ENCODE results near the gene SLC12A8. TPM values are rescaled to one million over a fixed set of nuclear protein-coding genes. Genes with fewer than 3 reads are reported as not detected.
A peak's percentile ranks its signal among the peaks of the same experiment; 100 is the strongest.

The SLC12A8 gene
- total RNA-seq, 1 experiment from 2014 or later: 122 TPM

- no peak for DNase-seq (ENCODE audit: low spot score)
Measured at GRCh38 chr3:125186261-125186787, 26.2 kb downstream of the SLC12A8 start.

DNA sequence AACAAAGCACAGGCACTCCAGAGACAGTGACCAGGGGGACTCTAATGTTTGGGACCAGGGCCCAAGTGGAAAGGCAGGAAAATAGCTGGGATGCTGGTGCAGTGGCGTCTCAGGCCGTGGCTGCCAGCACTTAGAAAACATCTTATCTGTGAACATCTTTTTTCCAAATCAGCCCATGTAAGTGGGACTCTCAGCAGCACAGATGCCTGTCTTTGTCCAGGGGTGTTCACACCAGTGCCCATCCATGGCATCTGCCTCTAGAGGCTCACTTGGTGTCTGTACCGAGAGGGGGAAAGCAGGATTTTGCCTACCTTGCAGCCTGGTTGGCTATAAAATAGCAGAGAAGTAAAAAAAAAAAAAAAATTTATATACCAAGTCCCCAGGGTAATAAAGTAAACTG is 26.7 kb downstream of the SLC12A8 start:
- DNase-seq (ENCODE audit: low spot score): no peak

DNA sequence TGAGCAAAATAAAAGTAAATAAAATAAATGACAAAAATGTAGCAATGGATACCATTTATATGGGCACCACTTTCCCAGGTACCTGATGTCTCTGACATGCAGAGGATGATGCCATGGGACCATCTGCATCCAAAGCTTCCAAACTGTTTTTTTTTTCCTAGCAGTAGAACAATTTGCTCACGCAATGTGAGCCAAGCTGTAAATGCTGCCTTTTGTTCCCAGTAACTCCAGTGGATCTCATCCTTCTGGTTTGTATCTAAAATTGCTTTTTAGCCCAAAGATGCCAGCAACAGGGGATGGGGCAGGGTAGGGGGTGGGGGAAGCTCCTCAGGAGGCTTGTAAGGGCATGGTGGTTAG is 32.7 kb downstream of the SLC12A8 start:
- DNase-seq (ENCODE audit: low spot score): no peak

GRCh38 chr3:125179143-125179883 is 33.2 kb downstream of the SLC12A8 start:
- no peak for DNase-seq (ENCODE audit: low spot score)

GRCh38 chr3:125177746-125178145 is 34.8 kb downstream of the SLC12A8 start:
- DNase-seq (ENCODE audit: low spot score): no peak

GRCh38 chr3:125175295-125176078 is 37.1 kb downstream of the SLC12A8 start:
- no peak for DNase-seq (ENCODE audit: low spot score)

DNA sequence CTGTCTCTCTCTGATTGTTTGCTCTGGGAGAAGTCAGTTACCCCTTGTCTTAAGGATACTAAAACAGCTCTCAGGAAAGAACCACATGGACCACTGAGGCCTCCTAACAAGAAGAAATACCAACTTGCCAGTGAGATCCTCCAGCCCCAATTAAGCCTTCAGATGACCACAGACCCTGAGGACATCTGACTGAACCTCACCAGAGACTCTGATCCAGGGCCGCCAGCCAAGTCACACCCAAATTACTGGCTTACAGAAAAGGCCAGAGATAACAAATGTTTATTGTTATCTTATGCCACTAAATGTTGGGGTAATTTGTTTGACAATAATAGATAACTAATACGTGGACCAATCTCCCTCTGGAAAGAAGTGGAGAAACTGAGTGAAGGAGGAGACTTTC is 40.2 kb downstream of the SLC12A8 start:
- DNase-seq (ENCODE audit: low spot score): no peak

- no peak for DNase-seq (ENCODE audit: low spot score)
Measured at GRCh38 chr3:125168711-125169393, 43.7 kb downstream of the SLC12A8 start.

- no peak for DNase-seq (ENCODE audit: low spot score)
Measured at GRCh38 chr3:125166599-125167136, 45.9 kb downstream of the SLC12A8 start.

DNA sequence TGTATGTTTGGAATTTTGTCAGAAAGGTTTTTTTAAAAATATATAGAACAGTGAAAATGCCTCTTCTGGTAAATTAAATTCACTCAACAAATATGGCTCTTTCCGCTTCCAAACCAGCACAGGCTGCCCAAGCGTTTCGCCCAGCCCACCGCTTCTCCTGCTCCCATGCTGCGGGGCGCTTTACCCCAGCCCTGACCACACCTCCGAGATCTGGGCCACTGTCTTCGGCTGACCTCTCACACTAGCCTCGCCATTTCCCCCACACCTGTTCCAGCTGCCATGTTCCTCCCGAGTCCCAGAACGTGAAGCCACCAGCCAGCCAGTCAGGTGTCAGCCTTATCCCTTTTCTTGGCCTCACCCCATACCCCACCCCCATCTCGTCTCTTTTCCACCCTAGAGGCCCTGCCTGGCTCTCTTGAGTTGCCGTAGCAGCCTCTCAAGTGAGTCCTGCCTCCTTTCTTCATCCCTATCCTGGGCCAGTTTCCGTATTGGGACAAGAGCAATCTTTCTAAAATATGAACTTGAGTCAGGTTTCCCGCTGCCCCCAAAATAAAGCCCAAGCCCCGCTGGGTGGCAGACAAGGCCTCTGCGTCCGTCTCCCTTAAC is 46.5 kb downstream of the SLC12A8 start:
- DNase-seq (ENCODE audit: low spot score): no peak

GRCh38 chr3:125165189-125165947 is 47.2 kb downstream of the SLC12A8 start:
- peak; percentile 45 for DNase-seq (ENCODE audit: low spot score)

DNA sequence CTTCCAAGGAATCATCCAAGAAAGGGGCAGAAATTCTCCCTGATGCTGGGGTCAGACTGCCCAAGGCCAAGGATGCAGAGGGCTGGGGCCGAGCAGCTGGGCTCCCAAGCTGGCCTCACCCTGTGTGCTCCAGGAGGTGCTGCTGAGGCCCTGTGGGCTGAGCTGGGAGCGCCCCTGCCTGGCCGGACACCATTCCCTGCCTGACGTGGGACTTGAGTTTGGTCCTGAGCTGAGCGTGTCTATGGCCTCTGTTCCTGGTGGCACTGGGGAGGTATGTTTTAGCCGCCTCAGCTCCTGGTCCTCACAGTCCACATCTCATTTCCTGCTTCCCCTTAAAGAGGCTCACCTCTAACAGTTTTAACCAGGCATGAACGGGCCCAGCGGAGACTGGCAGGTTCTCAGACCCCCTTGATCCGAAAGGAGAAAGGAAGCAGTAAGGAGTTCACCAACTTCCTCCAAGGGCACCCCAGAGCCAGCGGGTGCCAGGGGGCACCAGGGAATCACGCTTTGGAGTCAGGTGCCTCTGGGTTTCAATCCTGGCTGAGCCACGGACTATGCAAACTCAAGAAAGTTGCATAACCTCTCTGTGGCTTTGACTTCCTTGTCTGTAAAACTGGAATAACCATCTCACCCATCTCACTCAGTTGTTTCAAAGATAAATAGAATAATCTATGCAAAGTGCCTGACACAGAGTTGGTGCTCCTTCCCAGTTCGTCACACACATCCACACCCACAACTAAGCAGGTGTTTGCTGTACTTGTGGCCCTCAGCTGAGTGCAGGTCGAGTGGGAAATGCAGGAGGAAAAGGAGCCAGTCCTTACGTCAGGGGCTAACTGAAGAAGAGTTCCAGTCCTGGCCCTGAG is 48.6 kb downstream of the SLC12A8 start:
- peak; percentile 38 for DNase-seq (ENCODE audit: low spot score)

DNA sequence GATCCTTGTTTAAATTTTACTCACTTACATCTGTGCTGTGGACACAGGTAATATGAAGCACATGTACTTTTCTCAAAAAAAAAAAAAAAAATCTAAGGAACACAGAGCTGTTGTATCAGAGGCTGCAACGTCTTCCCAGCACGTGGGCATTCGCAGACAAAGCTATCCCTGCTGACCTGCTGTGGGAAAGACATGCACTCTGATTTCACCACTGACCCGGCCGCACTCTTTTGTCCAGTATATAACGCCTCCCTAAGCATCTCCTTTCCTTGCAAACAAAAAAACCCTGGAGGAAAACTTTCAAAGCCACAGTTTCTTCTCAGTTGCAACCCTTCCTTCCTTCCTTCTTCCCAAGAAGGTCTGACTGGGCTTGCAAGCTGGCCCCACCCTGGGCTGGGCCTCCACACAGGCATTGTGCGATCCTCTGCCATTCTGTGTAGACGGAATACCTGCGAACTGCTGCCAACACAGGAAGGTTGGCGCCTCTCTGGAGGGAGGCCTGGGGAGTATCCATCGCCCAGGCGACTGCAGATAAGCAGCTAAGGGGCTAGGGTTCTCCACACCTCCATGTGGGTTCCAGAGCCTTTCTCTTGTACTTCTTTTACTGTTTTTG is 50.8 kb downstream of the SLC12A8 start:
- no peak for DNase-seq (ENCODE audit: low spot score)

- DNase-seq (ENCODE audit: low spot score): no peak
Measured at GRCh38 chr3:125160606-125161371, 51.8 kb downstream of the SLC12A8 start.

DNA sequence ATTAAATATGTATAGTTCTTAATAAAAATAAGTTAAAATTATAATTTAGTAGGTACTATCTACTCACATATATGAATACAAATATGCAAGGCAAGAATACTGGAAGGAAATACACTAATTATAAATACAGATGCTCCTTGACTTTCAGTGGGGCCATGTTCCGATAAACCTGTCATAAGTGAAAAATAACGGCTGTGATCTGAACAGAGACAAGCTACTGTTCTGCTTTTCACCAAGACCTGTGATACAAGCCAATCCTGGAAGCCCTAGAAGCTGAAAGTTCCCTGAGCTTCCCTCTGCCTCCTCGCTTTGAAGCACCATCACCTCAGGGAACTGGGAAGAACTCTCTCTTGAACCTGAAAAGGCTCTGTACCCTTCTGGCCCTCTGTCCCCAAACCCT is 55.4 kb downstream of the SLC12A8 start:
- no peak for DNase-seq (ENCODE audit: low spot score)

GRCh38 chr3:125156456-125156855 is 56.1 kb downstream of the SLC12A8 start:
- DNase-seq (ENCODE audit: low spot score): no peak

DNA sequence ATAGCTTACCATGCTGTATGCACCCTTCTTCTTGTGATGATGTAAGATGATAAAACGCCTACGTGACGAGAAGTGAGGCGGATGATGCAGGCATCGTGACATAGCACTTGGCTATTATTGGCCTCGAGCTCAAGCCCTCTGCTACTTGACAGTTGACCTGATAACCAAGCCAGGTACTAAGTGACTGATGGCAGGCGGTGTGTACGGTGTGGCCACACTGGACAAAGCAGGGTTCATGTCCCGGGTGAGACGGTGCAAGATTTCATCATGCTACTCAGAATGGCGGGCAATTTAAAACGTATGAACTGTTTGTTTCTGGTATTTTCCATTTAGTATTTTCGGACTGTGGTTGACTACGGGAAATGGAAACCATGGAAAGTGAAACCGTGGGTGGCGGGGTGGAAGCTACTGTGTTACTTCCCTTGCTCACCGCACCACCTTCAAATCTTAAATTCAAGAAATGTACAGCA is 57.7 kb downstream of the SLC12A8 start:
- no peak for DNase-seq (ENCODE audit: low spot score)

GRCh38 chr3:125154110-125154509 is 58.4 kb downstream of the SLC12A8 start:
- no peak for DNase-seq (ENCODE audit: low spot score)

DNA sequence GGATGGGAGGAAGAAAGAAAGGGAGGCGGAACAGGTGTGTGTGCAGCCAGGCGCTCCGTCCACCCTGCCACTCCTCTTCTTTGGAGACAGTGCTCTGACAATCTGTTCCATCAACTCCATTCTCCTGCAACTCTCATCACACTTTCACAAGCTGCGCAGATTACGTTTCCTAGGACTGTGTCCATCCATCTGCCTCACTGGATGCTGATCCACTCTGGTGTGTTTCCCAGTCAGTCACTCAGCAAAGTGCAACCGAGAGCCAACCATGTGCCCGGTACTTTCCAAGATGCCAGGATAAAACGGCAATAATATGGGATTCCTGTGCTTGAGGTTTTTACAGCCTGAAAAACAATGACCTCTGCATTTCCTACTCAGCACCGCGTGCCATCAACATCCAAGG is 59.6 kb downstream of the SLC12A8 start:
- DNase-seq (ENCODE audit: low spot score): no peak
